HFFc6 (cell line): ENCODE results near the gene CRYGN. TPM values are rescaled to one million over a fixed set of nuclear protein-coding genes. Genes with fewer than 3 reads are reported as not detected.

Source experiments
- DNase-seq: peaks from one replicate; pipeline ENCODE4 v3.0.0-alpha.2; 2018
- H3K27ac Mint-ChIP-seq: 2 replicates; pipeline ENCODE4 v1.8.0; 2020; ENCODE audit warnings: mild to moderate bottlenecking, mixed read lengths
- H3K27me3 Mint-ChIP-seq: 2 replicates; pipeline ENCODE4 v1.8.0; 2021; ENCODE audit warnings: mild to moderate bottlenecking, moderate library complexity, mixed read lengths; ENCODE audit not compliant: insufficient read depth
- H3K36me3 Mint-ChIP-seq: 2 replicates; pipeline ENCODE4 v1.8.0; 2021; ENCODE audit warnings: low read depth, mixed read lengths
- H3K4me1 Mint-ChIP-seq: 2 replicates; pipeline ENCODE4 v1.8.0; 2020; ENCODE audit warnings: low read depth, mixed read lengths
- H3K4me3 Mint-ChIP-seq: 2 replicates; pipeline ENCODE4 v1.8.0; 2020; ENCODE audit warnings: mild to moderate bottlenecking, moderate library complexity, mixed read lengths
- H3K9me3 Mint-ChIP-seq: 2 replicates; pipeline ENCODE4 v1.8.0; 2020; ENCODE audit warnings: mild to moderate bottlenecking, mixed read lengths
- long read RNA-seq: library from polyadenylated mRNA; unstranded; transcript quantifications from one replicate; pipeline ENCODE4 v2.0.0, GENCODE V29; 2019
- total RNA-seq, 6 experiments: library from RNA; stranded (reverse); fragmentation: NEBNext Ultra II Directional; extraction: Animal tissue kit (Norgen Biotek cat#: 25700); gene quantifications; 2 replicates in 1 of 6; 3 replicates in 5 of 6; pipeline ENCODE4 v1.2.3, GENCODE V29; 2021
- TF ChIP-seq, protein P1 (sequence below): fragments of 200-600 bp; sonication (generic); IDR thresholded peaks from 2 replicates; pipeline ENCODE4 v1.5.0; 2021; ENCODE audit warnings: antibody characterized with exemption, mild to moderate bottlenecking

Gene CRYGN
- not detected for total RNA-seq
- long read RNA-seq = 0 reads

DNA sequence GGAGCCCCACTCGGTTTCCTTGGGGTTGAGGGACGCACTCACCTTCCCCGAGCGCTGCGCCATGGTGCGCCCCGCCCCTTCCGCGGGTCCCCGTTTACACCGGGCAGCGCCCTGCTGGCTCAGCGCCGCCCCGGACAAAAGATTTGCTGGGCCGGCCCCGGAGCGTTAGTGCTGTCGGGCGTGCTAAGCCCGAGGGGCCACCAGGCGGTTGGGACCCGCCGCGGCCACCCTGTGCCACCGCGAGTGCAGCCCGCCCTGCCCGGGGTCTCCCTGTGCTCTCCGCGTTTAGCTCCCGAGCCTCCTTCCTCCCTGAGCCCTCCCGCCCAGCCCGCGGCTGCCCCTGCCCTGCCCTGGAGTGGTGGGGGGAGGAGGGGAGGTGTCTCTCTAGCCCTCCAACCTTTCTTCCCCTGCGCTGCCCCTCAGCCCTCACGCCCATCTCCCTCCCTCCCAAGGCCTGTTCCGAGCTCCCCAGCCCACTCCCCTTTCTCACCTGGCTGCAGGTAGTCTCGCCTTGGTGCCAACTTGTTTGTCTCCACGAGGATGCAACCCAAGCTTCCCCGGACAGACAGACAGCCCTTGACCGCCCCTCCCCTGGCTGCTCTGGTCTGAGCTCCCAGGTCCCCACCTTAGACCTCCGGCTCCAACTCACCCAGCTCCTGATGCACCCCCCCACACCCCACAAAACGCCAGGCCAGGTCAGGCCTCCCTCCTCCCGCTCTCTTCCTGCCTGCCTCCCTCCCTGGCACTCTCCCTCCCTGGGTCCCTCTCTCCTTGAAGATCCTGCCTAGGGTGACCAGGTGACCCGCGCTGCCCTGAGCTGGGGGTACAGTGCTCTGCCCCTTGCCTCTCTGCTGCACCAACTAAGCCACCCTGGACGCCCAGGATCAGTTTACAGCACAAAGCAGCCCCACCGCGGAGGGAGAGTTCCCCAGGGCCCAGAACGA lies at the start of gene CRYGN:
Gene CRYGN (minus strand): TSS at position 287 of the 944 bp plus-strand sequence. CDS start 224 bp downstream, at position 63.
- TF ChIP-seq, protein P1, sequence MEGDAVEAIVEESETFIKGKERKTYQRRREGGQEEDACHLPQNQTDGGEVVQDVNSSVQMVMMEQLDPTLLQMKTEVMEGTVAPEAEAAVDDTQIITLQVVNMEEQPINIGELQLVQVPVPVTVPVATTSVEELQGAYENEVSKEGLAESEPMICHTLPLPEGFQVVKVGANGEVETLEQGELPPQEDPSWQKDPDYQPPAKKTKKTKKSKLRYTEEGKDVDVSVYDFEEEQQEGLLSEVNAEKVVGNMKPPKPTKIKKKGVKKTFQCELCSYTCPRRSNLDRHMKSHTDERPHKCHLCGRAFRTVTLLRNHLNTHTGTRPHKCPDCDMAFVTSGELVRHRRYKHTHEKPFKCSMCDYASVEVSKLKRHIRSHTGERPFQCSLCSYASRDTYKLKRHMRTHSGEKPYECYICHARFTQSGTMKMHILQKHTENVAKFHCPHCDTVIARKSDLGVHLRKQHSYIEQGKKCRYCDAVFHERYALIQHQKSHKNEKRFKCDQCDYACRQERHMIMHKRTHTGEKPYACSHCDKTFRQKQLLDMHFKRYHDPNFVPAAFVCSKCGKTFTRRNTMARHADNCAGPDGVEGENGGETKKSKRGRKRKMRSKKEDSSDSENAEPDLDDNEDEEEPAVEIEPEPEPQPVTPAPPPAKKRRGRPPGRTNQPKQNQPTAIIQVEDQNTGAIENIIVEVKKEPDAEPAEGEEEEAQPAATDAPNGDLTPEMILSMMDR = no peak
- Mint-ChIP-seq H3K4me1 (peaks cover 8% of the 10 kb centered on the region), H3K36me3 (no peaks in the 10 kb centered on the region), H3K27ac (no peak within 1 kb of the TSS), H3K9me3 (no peaks in the 10 kb centered on the region), H3K27me3 (peaks cover 30% of the 10 kb centered on the region), H3K4me3 (no peak within 1 kb of the TSS)
- no peak for DNase-seq

DNA sequence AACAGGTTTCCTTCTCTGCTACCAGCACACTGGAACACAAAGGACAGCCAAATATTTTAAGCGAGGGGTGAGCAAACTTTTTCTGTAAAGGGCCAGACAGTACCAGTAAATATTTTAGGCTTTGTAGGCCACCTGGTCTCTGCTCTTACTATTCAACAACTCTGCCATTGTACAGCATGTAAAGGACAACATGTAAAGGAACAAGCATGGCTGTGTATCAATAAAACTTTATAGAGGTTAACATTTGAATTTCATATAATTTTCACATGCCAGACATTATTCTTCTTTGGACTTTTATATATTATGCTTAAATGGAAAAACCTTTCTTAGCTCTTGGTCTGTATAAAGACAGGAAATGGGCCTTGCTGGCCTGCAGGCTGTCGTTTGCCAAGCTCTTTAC lies 49.6 kb upstream of the CRYGN start:
- Mint-ChIP-seq H3K27ac (peak overlapping the region; percentile 50; the same call in 1 of the 2 replicates), H3K4me1 (peaks cover 77% of the 10 kb centered on the region), H3K36me3 (peaks cover 57% of the 10 kb centered on the region), H3K27me3 (peaks cover 2% of the 10 kb centered on the region; the same call in 1 of the 2 replicates), H3K9me3 (no peaks in the 10 kb centered on the region), H3K4me3 (no peak overlapping the region)
- DNase-seq = no peak
- TF ChIP-seq, protein P1 = no peak

- no peak for DNase-seq
- Mint-ChIP-seq H3K4me3 (no peak overlapping the region), H3K36me3 (peaks cover 56% of the 10 kb centered on the region), H3K4me1 (peaks cover 75% of the 10 kb centered on the region), H3K27ac (no peak overlapping the region), H3K9me3 (no peaks in the 10 kb centered on the region), H3K27me3 (peaks cover 1% of the 10 kb centered on the region; the same call in 1 of the 2 replicates)
- TF ChIP-seq, protein P1 = no peak
Measured at GRCh38 chr7:151488096-151488495, 48.2 kb upstream of the CRYGN start.

- DNase-seq = no peak
- TF ChIP-seq, protein P1 = no peak
- Mint-ChIP-seq H3K36me3 (peaks cover 62% of the 10 kb centered on the region), H3K9me3 (no peaks in the 10 kb centered on the region), H3K27me3 (no peaks in the 10 kb centered on the region; the same call in 1 of the 2 replicates), H3K27ac (peak overlapping the region; percentile 57; the same call in 1 of the 2 replicates), H3K4me3 (no peak overlapping the region), H3K4me1 (peaks cover 78% of the 10 kb centered on the region)
Measured at GRCh38 chr7:151487228-151487627, 47.3 kb upstream of the CRYGN start.

- Mint-ChIP-seq H3K9me3 (no peaks in the 10 kb centered on the region), H3K27me3 (no peaks in the 10 kb centered on the region; the same call in 1 of the 2 replicates), H3K36me3 (peaks cover 72% of the 10 kb centered on the region), H3K4me1 (peaks cover 81% of the 10 kb centered on the region), H3K4me3 (no peak overlapping the region), H3K27ac (peak overlapping the region; percentile 57)
- TF ChIP-seq, protein P1 = no peak
- DNase-seq = no peak
Measured at GRCh38 chr7:151486074-151486473, 46.1 kb upstream of the CRYGN start.
